Gastroesophageal sphincter (tissue), 4 donors: ENCODE results near the gene MTCL1. TPM values are rescaled to one million over a fixed set of nuclear protein-coding genes. Genes with fewer than 3 reads are reported as not detected.

Source experiments
- ATAC-seq: fragments of 150-250 bp; one replicate; pipeline ENCODE4 v1.9.1; 2016; ENCODE audit warnings: mild to moderate bottlenecking, moderate library complexity
- H3K27ac ChIP-seq, 4 donors: fragments of 200-600 bp; sonication (generic) in 3 of 4; 1 replicate in 3 of 4; 2 replicates in 1 of 4; pipeline ENCODE4 v1.5.1; 2016 to 2019
- H3K27me3 ChIP-seq: fragments of 200-600 bp; sonication (generic); one replicate; pipeline ENCODE4 v1.5.1; 2019
- H3K36me3 ChIP-seq, 2 donors: fragments of 200-600 bp; sonication (generic); one replicate each; pipeline ENCODE4 v1.5.1; 2019; ENCODE audit warnings: control low read depth in 1 of 2
- H3K4me1 ChIP-seq, 3 donors: fragments of 200-600 bp; sonication (generic); 1 replicate in 2 of 3; 2 replicates in 1 of 3; pipeline ENCODE4 v1.5.1; 2016 to 2019; ENCODE audit warnings: control low read depth in 2 of 3
- H3K4me3 ChIP-seq, 2 donors: fragments of 200-600 bp; sonication (generic); one replicate each; pipeline ENCODE4 v1.5.1; 2019; ENCODE audit warnings: mild to moderate bottlenecking in 1 of 2, moderate library complexity in 1 of 2
- H3K9me3 ChIP-seq, 3 donors: fragments of 200-600 bp; sonication (generic); one replicate each; pipeline ENCODE4 v1.5.1; 2017 to 2019; ENCODE audit warnings: control low read depth in 2 of 3
- EP300 ChIP-seq: sonication (generic); formaldehyde crosslinking; IDR thresholded peaks from one replicate; pipeline ENCODE4 v1.6.1; 2017; ENCODE audit warnings: antibody characterized with exemption, mild to moderate bottlenecking
- POLR2A ChIP-seq, 2 donors: fragments of 450-650 bp; IDR thresholded peaks; one replicate each; pipeline ENCODE4 v1.6.1; 2017; ENCODE audit warnings: antibody characterized with exemption in 2 of 2, mild to moderate bottlenecking in 2 of 2, moderate library complexity in 1 of 2
- POLR2AphosphoS5 ChIP-seq: sonication (generic); formaldehyde crosslinking; IDR thresholded peaks from one replicate; pipeline ENCODE4 v1.6.1; 2017; ENCODE audit warnings: antibody characterized with exemption
- whole genome bisulfite sequencing, 2 donors: methylation state at CpG; one replicate each; pipeline ENCODE4 v1.1.5; 2018; ENCODE audit warnings: low coverage in 1 of 2; 5-methylcytosine and 5-hydroxymethylcytosine counted together
- total RNA-seq, 4 donors: library from RNA; depleted of rRNA; stranded (reverse); fragments of >200 nt; gene quantifications; one replicate each; pipeline ENCODE4 v1.1.0, GENCODE V29; 2016
- TF ChIP-seq, protein P1 (sequence below), 4 experiments: fragments of 200-600 bp in 2 of 4; fragments of 450-650 bp in 2 of 4; sonication (generic) in 1 of 4; IDR thresholded peaks; one replicate each; pipeline ENCODE4 v1.5.1; 2017 to 2019; ENCODE audit warnings: antibody characterized with exemption in 4 of 4, mild to moderate bottlenecking in 2 of 4, moderate library complexity in 2 of 4

MTCL1 gene
- total RNA-seq, 4 donors from 2014 or later, result 35.0 to 68.0 (median 51.4) TPM

DNA sequence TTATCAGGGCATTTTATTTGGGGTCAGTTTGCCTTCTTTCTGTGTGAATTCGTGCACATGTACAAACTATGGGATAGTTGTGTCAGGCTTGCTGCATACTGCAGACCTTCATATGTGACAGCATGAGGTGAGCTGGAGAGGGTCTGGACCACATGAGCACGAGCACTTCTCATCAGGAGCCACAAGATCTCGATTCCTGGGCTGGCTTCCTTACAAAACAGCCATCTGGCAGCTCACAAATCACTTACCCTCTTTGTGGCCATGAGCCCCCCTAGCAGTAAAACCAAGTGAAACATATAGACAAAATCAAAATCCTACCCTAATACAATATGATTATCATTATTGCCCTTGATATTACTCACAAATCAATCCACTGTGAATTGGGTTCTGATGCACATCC lies 121.2 kb downstream of the MTCL1 start:
- Histone ChIP-seq H3K4me3 (no peak overlapping the region), H3K9me3 (no peaks in the 10 kb centered on the region), H3K27me3 (no peaks in the 10 kb centered on the region), H3K36me3 (peaks cover 0 to 45% of the 10 kb centered on the region in 2 donors), H3K27ac (no peak overlapping the region), H3K4me1 (peaks cover 0 to 26% (median 0%) of the 10 kb centered on the region in 3 donors)
- ATAC-seq, result no peak
- WGBS, 2 donors, result 83 to 90% methylated on average over 1 to 3 of the region's 3 CpGs
- TF ChIP-seq POLR2AphosphoS5 (no peak), EP300 (no peak), POLR2A (IDR thresholded peaks at IDR 0.05) (no peak)
- TF ChIP-seq, protein P1, sequence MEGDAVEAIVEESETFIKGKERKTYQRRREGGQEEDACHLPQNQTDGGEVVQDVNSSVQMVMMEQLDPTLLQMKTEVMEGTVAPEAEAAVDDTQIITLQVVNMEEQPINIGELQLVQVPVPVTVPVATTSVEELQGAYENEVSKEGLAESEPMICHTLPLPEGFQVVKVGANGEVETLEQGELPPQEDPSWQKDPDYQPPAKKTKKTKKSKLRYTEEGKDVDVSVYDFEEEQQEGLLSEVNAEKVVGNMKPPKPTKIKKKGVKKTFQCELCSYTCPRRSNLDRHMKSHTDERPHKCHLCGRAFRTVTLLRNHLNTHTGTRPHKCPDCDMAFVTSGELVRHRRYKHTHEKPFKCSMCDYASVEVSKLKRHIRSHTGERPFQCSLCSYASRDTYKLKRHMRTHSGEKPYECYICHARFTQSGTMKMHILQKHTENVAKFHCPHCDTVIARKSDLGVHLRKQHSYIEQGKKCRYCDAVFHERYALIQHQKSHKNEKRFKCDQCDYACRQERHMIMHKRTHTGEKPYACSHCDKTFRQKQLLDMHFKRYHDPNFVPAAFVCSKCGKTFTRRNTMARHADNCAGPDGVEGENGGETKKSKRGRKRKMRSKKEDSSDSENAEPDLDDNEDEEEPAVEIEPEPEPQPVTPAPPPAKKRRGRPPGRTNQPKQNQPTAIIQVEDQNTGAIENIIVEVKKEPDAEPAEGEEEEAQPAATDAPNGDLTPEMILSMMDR (IDR thresholded peaks at IDR 0.05), result no peak

DNA sequence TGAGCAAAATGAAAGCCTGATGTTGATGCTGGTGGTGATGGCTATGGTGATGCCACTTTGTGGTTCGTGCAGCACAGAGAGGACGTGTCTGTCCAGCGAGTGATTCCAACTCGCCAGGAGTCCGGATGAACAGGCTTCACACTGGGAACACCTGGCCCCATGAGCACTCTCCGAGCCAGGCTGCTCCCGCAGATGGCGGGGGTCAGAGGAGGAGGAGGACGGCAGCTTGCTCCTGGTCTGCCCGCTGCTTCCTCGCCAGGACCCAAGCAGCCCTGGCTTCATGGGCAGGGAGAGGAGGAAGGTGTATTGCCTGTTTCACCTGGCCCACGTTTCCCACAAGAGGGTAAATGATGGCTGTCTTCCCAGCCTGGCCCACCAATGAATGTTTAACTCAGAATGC lies 121.6 kb downstream of the MTCL1 start:
- peaks cover 0 to 26% (median 0%) of the 10 kb centered on the region in 3 donors for H3K4me1 ChIP-seq
- peak overlapping the region in 1 of 4 donors; percentile 48 for H3K27ac ChIP-seq
- H3K36me3 ChIP-seq, result peaks cover 0 to 43% of the 10 kb centered on the region in 2 donors
- H3K4me3 ChIP-seq, result no peak overlapping the region
- H3K9me3 ChIP-seq, result no peaks in the 10 kb centered on the region
- ATAC-seq, result no peak
- TF ChIP-seq, protein P1 (IDR thresholded peaks at IDR 0.05), result no peak
- TF ChIP-seq POLR2A (IDR thresholded peaks at IDR 0.05) (no peak), EP300 (no peak), POLR2AphosphoS5 (no peak)
- no peaks in the 10 kb centered on the region for H3K27me3 ChIP-seq
- 93 to 97% methylated on average over 3 to 5 of the region's 12 CpGs for WGBS, 2 donors

DNA sequence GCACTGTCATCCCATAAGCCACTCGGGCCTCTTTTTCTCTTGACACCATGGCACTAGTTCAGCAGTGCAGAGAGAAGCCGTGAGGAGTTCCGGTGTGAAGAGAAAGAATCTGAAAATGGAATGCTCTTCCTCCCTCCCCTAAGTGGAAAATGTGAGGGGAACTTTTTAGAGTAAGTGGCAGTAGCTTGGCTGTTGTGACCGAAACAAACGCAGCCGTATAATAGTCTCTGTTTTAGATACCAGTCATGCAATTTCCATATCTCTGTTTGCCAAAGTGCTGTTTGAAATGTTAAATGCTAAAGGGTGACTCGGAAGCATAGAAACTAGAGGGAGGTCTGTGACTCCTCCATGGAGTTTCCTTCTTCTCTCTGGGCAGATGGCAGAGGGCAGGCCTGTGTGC lies 122.9 kb downstream of the MTCL1 start:
- no peaks in the 10 kb centered on the region for H3K27me3 ChIP-seq
- ATAC-seq, result no peak
- TF ChIP-seq POLR2AphosphoS5, result peak; percentile 14
- no peak for TF ChIP-seq EP300
- WGBS, 2 donors, result 11 to 32% methylated on average over 3 to 6 of the region's 7 CpGs
- H3K9me3 ChIP-seq, result no peaks in the 10 kb centered on the region
- H3K4me1 ChIP-seq, result peaks cover 0 to 26% (median 0%) of the 10 kb centered on the region in 3 donors
- peak overlapping the region; percentile 16 to 71 (median 54) for H3K27ac ChIP-seq
- peaks cover 0 to 29% of the 10 kb centered on the region in 2 donors for H3K36me3 ChIP-seq
- H3K4me3 ChIP-seq, result no peak overlapping the region

DNA sequence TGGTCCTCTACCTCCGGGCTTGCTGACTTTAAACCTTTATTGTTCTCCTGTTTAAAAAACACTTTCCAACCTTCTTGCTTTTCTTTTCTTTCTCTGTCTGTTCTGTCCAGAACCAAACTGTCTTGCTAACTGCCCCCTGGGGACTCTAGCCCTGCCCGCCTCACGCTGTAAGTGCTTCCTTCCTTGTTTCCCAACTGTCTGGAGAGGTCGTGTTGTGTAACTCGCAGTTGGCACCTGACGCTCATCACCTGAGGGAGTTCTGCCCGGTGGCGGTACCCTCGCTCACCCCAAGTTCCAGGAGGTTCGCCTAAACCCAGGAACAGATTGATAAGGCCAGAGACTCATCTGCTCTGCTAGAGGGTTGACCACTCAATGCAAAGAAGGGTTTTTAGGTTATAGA lies 123.4 kb downstream of the MTCL1 start:
- Histone ChIP-seq H3K4me1 (peaks cover 0 to 26% (median 0%) of the 10 kb centered on the region in 3 donors), H3K27ac (peak overlapping the region; percentile 16 to 71 (median 54)), H3K4me3 (no peak overlapping the region), H3K9me3 (no peaks in the 10 kb centered on the region), H3K36me3 (peaks cover 0 to 24% of the 10 kb centered on the region in 2 donors), H3K27me3 (no peaks in the 10 kb centered on the region)
- TF ChIP-seq EP300 (no peak), POLR2A (IDR thresholded peaks at IDR 0.05) (no peak), POLR2AphosphoS5 (no peak)
- TF ChIP-seq, protein P1 (IDR thresholded peaks at IDR 0.05), result no peak
- no peak for ATAC-seq
- 69% methylated on average over 8 of the region's 10 CpGs; no CpG with 5 or more reads in 1 of the 2 donors for WGBS, 2 donors

DNA sequence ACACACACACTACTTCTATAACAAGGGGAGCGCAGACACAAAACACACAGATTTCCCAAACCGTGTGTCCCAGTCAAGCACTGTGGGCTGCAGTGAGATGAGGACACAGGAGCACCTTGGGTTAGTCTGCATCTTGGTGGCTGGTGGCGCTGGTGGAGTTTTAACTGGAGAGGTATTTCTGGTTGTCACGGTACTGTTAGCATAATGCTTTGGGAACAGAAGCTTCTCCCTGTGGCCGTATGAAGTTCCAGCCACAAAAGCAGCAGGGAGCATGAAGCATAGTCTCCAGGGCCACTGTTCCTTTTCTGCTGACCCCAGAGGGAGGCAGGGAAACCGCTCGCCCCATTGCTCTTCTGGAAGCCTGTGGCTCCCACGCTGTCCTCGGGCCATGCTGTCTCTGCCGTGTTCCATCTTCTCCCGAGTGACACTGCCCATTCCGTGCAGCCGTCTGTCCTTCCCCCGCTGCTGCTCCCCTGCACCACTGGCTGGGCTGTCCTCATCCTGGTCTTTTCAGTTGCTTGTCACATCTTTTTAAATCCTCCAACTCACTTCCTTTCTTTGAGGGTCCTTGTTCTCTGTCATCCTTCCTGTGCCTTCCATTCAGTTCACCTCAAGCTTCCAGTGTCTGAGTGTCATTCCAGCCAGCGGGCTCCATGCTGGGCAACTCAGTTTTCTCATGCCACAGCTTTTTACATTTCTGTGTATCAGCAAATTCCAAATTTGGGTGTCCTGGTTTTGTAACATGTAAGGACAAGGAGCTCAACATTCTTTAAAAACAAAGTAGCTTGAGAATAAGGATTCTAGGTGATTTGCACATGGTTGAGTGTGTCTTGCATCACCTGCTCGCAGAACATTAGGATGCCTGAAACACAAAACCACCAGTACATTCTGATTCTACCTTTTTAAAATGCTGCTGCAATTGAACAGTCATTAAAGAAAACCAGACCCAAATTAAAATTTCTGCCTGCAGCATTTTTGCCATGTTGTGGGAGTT lies 125.0 kb downstream of the MTCL1 start:
- Histone ChIP-seq H3K36me3 (peaks cover 0 to 9% of the 10 kb centered on the region in 2 donors), H3K4me1 (peaks cover 0 to 34% (median 6%) of the 10 kb centered on the region in 3 donors), H3K9me3 (no peaks in the 10 kb centered on the region), H3K4me3 (no peak overlapping the region), H3K27me3 (no peaks in the 10 kb centered on the region), H3K27ac (no peak overlapping the region)
- 93 to 95% methylated on average over 7 to 9 of the region's 16 CpGs for WGBS, 2 donors
- no peak for ATAC-seq
- TF ChIP-seq POLR2AphosphoS5 (no peak), EP300 (no peak), POLR2A (IDR thresholded peaks at IDR 0.05) (no peak)
- TF ChIP-seq, protein P1 (IDR thresholded peaks at IDR 0.05), result no peak
